H1 (cell line): ENCODE results near the gene TMEM108. TPM values are rescaled to one million over a fixed set of nuclear protein-coding genes. Genes with fewer than 3 reads are reported as not detected.

Experiments used
- KDM1A ChIP-seq: fragments of 200-600, 300-600 bp; sonication (generic); IDR thresholded peaks from 2 replicates; pipeline ENCODE4 v1.7.1; 2016; ENCODE audit warnings: mild to moderate bottlenecking, low read length, borderline replicate concordance
- POLR2A ChIP-seq, 2 experiments: IDR thresholded peaks; 1 replicate in 1 of 2; 2 replicates in 1 of 2; pipeline ENCODE4 v1.6.1; 2011; ENCODE audit warnings: low read depth in 2 of 2, low read length in 2 of 2, mild to moderate bottlenecking in 2 of 2; ENCODE audit errors: control extremely low read depth in 1 of 2
- RBBP5 ChIP-seq: IDR thresholded peaks from 2 replicates; pipeline ENCODE4 v1.7.1; 2012; ENCODE audit warnings: low read depth, mild to moderate bottlenecking, inconsistent platforms, low read length, moderate library complexity, borderline replicate concordance
- RNF2 ChIP-seq: fragments of 200-900, 300-1000 bp; sonication (generic); IDR thresholded peaks from 2 replicates; pipeline ENCODE4 v1.7.1; 2016; ENCODE audit warnings: borderline replicate concordance, low read depth, mild to moderate bottlenecking, antibody characterized with exemption, low read length; ENCODE audit not compliant: poor library complexity, severe bottlenecking; ENCODE audit errors: missing control alignments
- SAP30 ChIP-seq: fragments of 300-600 bp; sonication (generic); IDR thresholded peaks from 2 replicates; pipeline ENCODE4 v1.7.1; 2012; ENCODE audit warnings: low read length, moderate library complexity, mild to moderate bottlenecking, inconsistent platforms; ENCODE audit not compliant: insufficient read depth, insufficient replicate concordance
- USF2 ChIP-seq: IDR thresholded peaks from 2 replicates; pipeline ENCODE4 v1.6.1; 2011; ENCODE audit warnings: low read length, improper control_type of control experiment
- polyA plus RNA-seq, 7 experiments: library from polyadenylated mRNA; depleted of rRNA in 3 of 7; stranded (reverse) in 5 of 7; unstranded in 2 of 7; fragments of >200 nt in 5 of 7; fragments of 200-250 nt in 2 of 7; gene quantifications; 1 replicate in 5 of 7; 2 replicates in 1 of 7; 4 replicates in 1 of 7; pipeline versions ENCODE4 v1.2.1 to v1.2.3, GENCODE V29; 2011 to 2013; ENCODE audit warnings: missing spikeins in 2 of 7, mixed read lengths in 2 of 7
- total RNA-seq: library from RNA; stranded (reverse); fragmentation: NEBNext Ultra II Directional; extraction: Animal tissue kit (Norgen Biotek cat#: 25700); gene quantifications from 2 replicates; pipeline ENCODE4 v1.2.1, GENCODE V29; 2021

TMEM108 gene
- total and polyA plus RNA-seq, 2 of the 8 experiments (the other 6 are each of a cell fraction or from before 2014, with no cell fraction given) = 14.3 to 16.2 TPM

- TF ChIP-seq USF2 = no peak
- no peak for TF ChIP-seq KDM1A
- TF ChIP-seq RBBP5 = no peak
- no peak for TF ChIP-seq RNF2
- no peak for TF ChIP-seq SAP30
- no peak for TF ChIP-seq POLR2A (IDR thresholded peaks at IDR 0.05; ENCODE audit: control extremely low read depth in 1 of 2, low read depth in 2 of 2, low read length in 2 of 2)
- TF ChIP-seq, all 59 proteins: peak for 0
Observed at GRCh38 chr3:133282236-133282635, 244.0 kb downstream of the TMEM108 start (continued).
